ENCODE data around the gene RPL35.

The RPL35 gene

DNA sequence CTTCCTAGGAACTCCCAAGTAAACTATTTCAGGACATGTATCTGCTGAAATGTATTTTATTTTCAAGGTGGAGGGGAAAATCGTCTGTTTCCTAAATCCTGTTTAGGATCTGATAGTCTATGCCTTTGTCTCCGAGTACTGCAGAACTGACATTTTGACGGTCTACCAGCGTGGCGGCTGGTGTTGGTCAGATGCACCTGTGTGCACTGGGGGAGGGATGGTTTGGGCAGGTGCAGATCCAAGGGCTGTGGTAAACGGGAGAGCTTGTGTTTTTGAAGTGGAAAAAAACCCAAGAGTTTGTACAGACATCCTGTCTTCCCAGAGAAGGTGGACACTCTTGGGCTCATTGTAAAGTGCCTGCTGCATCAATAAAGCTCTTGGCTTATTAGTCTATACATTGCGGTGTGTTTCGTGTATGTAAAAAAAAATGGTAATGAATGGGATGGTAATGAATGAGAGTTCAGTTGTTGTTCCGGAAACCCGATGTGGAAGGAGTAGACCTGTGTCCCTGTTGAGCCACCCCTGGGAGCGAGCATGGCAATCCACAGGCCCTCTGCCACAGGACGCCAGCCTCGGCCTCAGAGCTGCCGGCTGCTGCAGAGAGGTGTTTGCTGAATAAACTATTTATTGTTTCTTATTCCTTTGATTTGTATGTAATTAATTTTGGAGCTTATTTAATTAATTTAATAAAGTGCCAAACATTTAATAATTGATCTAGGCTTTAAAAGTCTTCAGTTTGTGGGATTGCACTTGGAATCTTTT, 15.4 kb upstream of the RPL35 start:
- DNase-seq (ENCODE audit: low read depth in 2 of 2), result no peak

DNA sequence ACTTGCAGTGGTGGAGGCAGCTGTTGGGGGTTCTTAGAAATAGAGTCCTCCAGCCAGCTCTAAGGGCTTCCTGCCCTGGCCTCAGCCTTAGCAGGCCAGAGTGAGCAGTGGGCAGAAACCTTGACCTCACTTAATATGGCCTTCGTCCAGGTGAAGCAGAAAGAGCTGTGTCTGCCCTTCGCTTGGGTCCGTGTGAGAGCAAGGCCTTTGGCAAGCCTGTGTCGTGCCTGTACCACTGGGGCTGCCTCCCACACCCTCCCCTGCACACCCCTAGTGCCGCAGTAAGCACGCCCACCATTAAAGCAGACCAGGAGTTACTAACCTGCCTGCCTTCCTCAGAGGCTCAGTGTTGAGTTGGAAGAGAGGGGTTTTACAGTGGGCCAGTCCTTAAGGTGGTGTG, 13.7 kb upstream of the RPL35 start:
- DNase-seq (ENCODE audit: low read depth in 2 of 2), result no peak

GRCh38 chr9:124873664-124874063, 11.9 kb upstream of the RPL35 start:
- DNase-seq (ENCODE audit: low read depth in 2 of 2), result no peak

DNA sequence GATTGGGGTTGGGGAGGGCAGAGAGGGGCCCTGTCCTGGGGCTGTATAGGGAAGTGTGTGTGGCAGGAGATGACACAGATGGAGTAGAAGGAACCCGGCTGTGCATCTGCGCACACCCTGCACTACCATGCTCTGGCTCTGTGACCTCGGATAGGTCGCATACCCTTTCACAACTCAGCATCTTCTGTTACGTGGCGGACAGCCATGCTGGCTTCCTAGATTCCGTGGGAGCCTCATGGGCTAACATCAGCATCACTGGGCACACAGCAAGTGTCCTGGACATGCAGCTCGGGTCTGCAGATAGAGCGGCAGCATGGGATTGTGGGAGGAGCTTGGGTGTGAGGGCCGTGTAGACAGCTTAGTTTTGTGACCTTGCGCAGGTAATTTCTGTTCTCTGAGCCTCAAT, 9.4 kb upstream of the RPL35 start:
- DNase-seq (ENCODE audit: low read depth in 2 of 2), result no peak

GRCh38 chr9:124870723-124871122, 9.0 kb upstream of the RPL35 start:
- DNase-seq (ENCODE audit: low read depth in 2 of 2), result no peak

GRCh38 chr9:124869986-124870560, 8.3 kb upstream of the RPL35 start:
- peak; percentile 68 for DNase-seq (ENCODE audit: low read depth in 2 of 2)

- DNase-seq (ENCODE audit: low read depth in 2 of 2), result no peak
These were observed 7.8 kb upstream of the RPL35 start for GRCh38 chr9:124869466-124869985.

- DNase-seq (ENCODE audit: low read depth in 2 of 2), result peak; percentile 78 to 80
These were observed 7.0 kb upstream of the RPL35 start for GRCh38 chr9:124868511-124869465.

DNA sequence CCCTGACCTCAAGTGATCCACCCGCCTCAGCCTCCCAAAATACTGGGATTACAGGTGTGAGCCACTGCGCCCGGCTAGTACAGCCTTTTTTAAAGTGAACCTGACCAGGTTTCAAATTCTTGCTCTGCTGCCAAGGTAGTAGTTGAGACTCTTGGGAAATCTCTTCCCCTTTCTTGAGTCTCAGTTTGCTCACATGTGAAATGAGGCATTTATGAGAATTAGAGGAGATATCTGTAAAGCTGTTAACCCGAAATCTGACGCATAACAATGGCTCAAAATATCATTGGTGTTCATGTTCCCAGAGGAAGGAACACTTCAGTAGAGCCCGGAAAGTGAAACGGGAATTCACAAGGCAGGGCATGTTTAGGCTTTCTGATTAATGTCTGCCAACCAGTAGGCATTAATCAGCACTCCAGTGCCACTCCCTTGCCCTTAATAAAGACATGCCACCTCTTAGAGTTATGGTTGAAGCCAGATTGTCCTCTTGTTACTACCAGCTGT, 1.7 kb upstream of the RPL35 start:
- no peak for DNase-seq (ENCODE audit: low read depth in 2 of 2)

- DNase-seq (ENCODE audit: low read depth in 2 of 2), result no peak
These were observed 995 bp downstream of the RPL35 start for GRCh38 chr9:124860582-124861341.

GRCh38 chr9:124859803-124860581, 1.8 kb downstream of the RPL35 start:
- no peak for DNase-seq (ENCODE audit: low read depth in 2 of 2)

- no peak for DNase-seq (ENCODE audit: low read depth in 2 of 2)
These were observed 3.3 kb downstream of the RPL35 start for GRCh38 chr9:124858330-124859046.

- no peak for DNase-seq (ENCODE audit: low read depth in 2 of 2)
These were observed 4.1 kb downstream of the RPL35 start for GRCh38 chr9:124857533-124858162.

- no peak for DNase-seq (ENCODE audit: low read depth in 2 of 2)
These were observed 5.6 kb downstream of the RPL35 start for GRCh38 chr9:124855944-124856765.

- no peak for DNase-seq (ENCODE audit: low read depth in 2 of 2)
These were observed 6.2 kb downstream of the RPL35 start for GRCh38 chr9:124855566-124855943.

GRCh38 chr9:124854822-124855221, 6.9 kb downstream of the RPL35 start:
- DNase-seq (ENCODE audit: low read depth in 2 of 2), result no peak

- DNase-seq (ENCODE audit: low read depth in 2 of 2), result no peak
These were observed 7.6 kb downstream of the RPL35 start for GRCh38 chr9:124854161-124854560.

DNA sequence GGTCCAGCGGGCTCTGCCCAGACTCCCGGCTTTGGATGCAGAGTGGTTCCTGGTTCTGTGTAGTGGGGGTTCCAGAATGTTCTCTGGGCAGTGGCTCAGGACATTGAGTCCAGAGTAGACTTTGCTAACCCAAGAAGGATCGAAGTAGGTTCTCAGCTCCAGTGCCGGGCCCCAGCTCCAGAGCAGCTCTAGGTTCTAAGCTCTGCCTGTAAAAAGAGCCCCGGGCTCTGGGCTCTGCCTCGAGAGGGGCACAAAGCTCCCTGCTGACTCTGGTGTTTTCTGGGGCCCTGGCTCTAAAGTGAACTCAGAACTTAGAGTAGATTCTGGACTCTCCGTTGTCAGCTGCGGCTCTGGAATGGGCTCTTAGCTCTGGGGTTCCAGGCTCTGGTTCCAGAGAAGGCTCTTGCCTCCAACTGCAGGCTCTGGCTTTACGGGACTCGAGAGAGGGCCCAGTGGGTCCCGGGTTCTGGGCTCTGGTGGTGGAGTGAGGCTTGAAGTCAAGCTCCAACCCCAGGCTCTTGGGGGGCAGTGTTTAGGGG, 8.1 kb downstream of the RPL35 start:
- DNase-seq (ENCODE audit: low read depth in 2 of 2), result no peak

Measured in stimulated activated CD8-positive, alpha-beta memory T cell treated with anti-CD3 and anti-CD28 coated beads, Interleukin-7, amount 100 ng/mL, for 1 hour (primary cell).